GM18867 (cell line): ENCODE results near the gene ERC1.
"Not testable (repeated sequence)": the region's sequence is repeated elsewhere in the genome, so short reads cannot be mapped to it uniquely, and the experiment has no call there.

Experiments used
- ATAC-seq: cut with Tn5 transposase; IDR thresholded peaks from one replicate; pipeline ENCODE4 v1.9.1; 2021; ENCODE audit warnings: mild to moderate bottlenecking, moderate library complexity; ENCODE audit not compliant: unreplicated experiment

ERC1 gene

DNA sequence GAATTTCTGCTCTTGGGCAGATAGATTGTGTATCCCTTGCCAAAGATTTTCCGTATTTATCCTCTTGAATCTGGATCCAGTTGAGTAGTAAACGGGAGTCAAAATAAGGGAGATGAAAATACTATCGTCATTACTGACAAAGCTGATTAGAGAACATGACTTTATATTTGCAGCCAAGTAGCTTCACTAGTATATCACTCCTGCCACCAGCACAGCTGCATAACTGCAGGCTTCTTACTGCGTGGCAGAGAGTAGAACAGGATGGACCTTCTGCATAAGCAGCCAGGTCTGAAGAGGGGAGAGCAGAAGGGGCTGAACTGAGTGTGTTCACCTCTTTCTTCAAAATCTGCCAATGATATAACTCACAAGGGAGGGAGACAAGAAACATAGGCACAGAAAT, 319.6 kb downstream of the ERC1 start:
- ATAC-seq: no peak

DNA sequence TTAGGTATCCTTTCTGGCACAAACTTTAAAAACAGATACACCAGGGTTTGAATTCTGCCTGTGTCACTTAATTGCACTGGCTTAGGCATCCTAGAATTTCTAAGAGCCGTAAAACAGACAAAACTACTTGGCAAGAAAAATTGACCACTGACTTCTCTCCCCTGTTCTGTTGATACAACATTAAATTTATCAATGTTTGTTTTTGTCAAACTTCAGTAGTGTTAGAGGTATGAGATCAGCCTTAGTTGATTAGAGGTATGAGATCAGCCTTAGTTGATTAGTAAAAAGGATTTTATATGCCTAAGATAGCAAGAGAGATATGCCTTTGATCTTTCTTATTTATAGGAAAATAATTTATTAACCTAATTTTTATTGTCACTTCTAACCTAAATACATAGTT, 320.1 kb downstream of the ERC1 start:
- no peak for ATAC-seq

DNA sequence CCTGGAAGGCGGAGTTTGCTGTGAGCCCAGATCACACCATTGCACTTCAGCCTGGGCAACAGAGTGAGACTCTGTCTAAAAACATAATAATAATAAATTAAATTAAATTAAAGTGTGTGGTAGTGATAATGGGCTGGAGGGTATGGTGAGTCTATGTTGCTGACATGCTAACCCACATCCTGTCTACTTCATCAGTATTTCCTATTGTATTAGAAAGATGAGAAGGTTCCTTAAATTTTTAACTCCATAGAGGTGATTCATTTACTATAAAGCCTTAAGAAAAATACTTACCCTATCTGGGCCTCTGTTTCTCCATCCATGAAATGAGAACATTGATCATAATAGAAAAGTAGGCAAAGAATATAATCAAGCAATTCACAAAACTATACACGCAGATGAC, 322.9 kb downstream of the ERC1 start:
- ATAC-seq: no peak

DNA sequence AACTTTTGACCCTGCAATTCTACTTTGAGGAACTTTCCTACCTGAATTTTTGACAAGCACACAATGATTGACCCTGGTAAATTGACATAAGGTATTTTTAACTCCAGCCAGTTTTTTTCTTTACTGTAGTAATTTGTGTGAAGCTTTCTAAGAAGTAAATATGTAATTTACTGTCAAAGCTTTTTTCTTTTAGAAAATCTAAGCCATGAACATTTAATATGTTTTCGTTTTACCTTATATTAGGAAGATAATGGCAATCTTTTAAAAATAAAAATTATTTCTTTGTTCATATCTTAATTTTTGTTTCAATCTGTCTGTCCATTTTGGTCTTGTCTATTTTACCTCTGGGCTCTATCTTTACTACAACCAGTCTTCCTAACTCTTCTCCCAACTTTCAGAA, 323.5 kb downstream of the ERC1 start:
- ATAC-seq: no peak

DNA sequence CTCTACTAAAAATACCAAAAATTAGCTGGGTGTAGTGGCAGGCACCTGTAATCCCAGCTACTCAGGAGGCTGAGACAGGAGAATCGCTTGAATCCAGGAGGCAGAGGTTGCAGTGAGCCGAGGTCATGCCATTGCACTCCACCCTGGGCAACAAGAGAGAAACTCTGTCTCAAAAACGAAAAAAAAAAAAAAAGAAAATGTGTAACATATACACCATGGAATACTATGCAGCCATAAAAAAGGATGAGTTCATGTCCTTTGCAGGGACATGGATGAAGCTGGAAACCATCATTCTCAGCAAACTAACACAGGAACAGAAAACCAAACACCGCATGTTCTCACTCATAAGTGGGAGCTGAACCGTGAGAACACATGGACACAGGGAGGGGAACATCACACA, 326.0 kb downstream of the ERC1 start:
- ATAC-seq: not testable (repeated sequence)

DNA sequence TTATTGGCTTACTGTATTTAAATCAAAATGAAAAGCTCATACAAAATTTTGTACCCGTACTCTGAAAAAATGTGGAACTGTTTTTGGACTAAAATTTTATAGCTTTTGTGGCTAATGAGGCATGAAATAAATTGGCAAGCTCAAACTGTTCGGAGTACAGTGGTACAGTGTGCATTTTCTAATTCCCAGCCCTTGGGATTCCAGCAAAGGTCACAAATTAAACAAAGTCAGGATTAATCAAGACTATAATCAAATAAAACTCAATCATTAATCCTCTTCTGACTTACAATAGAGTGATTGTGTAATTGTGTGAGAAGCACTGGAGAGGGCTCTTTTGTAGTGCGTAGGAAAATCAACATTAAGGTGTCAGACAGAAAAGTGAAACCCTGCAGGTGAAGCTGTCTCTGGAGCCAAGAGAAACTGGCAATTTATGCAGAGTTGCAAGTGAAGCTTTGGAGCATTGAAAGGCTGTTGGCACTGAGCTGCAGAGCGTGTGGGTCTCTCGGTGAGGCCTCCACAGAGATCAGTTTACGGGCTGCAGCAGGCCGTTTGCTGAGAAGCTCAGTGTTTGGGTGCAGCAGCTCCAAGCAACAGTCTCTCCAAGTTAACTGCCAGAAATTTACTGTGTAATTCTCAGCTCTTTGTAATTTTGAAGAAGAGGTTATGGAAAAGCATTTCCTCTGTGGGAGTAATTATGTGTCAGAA, 327.5 kb downstream of the ERC1 start:
- no peak for ATAC-seq

DNA sequence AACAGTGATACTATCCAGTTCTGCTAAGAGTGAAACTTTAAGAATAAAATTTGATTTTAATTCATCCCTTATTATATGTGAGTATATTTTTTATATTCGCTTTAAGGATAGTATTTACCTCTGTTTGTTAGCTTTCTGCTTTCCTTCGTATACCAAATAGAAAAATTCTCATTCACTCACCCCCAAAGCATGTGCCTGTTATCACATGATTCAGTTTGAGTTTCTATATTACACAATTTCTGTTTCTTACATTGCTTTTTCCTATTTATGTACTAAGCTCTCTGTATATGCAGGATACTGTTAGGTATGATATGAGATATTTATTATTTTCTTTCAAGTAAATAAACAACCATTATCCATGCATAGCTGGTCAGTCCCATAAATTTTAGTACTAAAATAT, 328.2 kb downstream of the ERC1 start:
- ATAC-seq: no peak

DNA sequence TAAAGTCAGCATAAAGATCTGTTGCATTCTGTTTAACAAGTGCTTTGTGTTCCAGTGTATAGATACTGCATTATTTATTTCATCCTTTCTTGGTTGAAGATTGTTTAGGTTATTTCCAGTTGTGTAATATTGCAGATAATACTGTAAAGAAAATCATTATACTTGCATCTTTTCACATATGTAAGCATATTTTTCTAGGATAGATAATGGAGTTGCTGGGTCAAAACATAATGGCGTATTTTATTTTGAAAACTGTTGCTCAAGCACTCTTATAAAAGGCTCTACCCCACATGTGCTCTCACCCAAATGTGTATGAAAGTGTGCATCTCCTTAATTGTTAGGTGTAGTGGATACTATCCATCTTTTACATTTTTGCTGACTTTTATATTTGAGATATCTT, 329.0 kb downstream of the ERC1 start:
- ATAC-seq: no peak

DNA sequence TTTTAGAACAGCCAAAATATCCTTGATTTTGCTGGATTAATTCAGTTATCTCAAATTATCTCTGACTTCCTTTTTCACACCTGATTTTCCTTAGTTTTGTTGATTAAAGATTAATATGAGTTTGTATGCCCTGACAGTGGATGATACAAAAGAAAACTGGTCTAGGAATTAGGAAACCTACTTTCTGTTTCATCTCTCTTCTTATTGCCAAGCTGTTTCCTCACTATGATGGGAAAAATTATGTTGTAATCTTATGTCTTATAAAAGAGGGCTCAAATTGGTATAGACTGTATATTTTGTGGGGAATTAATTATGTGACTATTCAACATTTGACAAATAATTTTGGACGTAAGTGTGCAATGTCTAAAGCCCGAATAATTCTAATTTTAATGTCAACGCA, 331.8 kb downstream of the ERC1 start:
- no peak for ATAC-seq

DNA sequence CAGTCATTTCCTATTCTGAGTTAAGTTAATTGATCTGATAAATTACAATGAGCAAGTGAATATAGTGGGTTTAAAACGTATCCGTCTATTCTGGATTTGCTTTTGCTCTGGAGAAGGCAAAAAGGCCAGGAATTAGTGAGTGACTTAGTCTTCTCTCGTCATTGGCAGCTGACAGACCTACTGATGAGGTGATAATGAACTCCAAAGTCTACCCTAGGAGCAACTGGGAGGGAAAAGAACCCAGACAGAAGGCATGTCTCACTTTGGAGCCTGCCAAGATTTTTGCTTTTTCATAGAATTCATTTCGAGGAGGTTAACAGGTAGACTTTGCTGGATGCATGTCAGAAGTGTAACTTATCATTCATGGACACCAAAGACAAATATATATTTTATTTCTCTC, 333.1 kb downstream of the ERC1 start:
- no peak for ATAC-seq

DNA sequence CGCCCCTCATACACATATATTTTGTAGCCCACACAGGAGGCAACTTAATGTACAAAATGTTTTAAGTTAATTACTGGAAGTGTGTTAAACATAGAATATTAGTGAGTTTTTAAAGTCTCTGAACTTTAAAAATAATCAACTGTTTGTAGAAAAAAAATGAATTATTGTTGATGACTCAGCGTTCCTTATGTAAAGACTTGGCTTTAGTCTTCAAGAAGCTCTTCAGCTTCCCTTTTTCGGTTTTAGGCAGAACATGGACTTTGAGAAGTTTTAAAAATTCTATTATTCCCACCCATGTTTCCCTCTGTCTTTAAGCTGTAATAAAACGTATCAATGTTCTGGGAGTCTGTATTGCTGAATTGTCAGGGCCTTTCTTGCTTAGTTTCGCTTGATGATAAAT, 333.9 kb downstream of the ERC1 start:
- no peak for ATAC-seq

DNA sequence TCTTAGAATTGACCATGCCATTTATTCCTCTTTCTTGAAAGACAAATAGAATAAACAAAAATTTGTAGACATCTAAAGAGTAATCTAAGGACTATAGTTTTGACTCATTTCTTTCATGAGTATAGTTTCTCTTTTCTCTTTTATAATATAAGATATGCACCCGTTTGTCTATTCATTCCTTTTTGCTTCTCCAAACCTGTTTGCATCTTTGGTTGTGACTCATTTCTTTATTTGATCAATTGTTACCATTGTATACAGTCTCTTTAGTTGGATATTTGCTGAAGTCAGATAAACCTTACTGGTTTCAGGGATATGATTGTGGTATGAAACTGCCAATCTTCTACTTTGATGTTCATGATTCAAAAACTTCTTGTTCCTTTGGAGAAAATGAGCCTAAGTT, 334.6 kb downstream of the ERC1 start:
- no peak for ATAC-seq

DNA sequence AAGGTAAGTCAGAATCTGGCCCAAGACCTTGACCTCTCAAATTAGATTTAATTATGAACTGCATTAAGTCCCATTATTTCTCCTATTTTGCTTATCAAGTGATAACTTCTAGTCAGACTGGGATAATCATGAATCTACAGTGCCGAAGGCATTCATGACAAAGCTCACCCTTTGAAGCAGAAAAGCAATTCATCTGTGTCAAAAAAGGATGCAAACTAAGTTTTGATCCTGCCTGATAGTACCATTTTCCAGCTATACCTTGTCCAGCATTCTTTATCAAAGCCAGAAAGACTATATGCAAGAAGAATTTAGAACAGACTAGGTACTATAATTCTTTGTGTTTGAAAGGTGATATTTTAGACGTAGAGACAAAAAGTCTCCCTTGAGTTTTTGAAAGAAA, 335.2 kb downstream of the ERC1 start:
- ATAC-seq: no peak

DNA sequence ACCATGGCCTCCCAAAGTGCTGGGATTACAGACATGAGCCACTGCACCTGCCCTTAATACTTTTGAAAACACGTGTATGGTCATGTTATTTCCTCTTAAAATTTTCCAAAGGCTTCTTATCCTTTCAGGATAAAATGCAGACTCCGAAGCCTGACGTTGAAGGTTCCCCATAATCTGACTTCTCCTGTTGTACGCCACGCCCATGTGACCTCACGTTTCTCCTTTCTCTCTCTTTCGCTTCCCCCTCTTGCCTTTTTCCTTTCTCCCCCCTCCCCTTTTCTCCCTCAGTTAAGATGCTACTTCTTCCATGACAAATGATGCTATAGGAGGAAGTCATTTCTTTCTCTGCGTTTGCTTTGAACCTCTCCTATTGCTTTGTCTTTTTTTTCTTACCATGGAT, 337.4 kb downstream of the ERC1 start:
- ATAC-seq: no peak

DNA sequence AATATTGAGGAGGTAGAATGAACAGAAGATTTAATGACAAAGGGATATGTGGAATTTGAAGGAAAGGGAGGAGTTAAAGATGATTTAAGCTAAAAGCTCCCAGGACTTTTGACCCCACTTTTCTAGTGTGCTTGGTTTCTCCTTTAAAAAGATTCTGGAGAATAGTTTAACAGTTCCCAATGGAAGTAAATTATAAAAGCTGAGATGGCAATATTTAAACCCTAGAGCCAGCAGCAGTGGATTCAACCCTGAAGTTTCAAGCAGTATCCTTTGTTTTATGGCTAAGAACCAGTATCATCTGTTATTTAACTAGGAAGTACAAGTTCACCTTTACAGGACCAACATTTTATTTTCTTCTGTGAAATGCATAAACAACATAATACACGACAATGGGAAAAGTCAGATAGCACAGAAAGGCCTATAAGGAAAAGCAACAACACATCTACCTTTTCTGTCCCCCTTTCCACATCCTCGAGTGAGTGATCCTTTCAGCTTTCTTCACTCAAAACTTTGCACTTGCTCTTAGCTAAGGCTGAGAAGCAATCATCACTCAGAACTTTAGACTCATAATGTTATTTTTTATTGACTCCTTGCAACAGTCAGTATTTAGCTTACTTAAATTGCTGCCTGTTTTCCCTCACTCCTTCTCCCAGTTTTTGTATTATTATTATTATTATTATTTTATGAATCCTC, 338.9 kb downstream of the ERC1 start:
- no peak for ATAC-seq

DNA sequence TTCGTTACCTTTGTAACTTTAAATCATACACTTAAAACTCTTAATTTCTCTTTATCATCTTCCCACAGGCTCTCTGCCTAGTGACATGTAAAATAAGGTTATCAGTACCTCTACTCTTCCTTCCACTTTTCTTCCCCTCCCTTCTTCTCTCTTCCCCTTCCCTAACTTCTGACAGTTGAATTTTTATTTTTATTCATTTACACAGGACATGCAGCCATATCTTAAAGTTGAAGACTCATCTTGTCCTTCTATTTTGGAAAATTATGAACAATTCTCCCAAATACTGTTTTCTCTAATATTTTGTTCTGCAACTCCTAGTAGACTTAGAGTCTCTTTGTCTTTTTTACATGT, 339.4 kb downstream of the ERC1 start:
- no peak for ATAC-seq

DNA sequence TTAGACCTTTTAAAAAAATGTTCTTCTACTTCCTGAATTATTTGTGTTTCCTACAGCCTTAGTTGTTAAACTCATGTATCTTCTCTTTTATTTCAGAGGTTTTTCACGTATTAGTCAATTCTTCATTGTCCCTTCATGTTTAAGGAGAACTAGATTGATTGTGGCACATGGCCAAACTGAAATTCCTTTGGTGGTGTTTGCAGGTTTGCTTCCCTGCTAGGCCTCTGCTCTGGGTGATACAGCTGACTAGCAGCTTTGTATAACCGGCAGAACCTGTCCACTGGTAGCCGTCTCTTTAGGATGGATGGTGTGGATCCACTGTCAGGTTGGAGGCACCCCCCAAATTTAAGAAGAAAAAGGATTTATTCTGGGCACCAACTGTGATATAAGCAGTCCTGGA, 341.3 kb downstream of the ERC1 start:
- no peak for ATAC-seq

DNA sequence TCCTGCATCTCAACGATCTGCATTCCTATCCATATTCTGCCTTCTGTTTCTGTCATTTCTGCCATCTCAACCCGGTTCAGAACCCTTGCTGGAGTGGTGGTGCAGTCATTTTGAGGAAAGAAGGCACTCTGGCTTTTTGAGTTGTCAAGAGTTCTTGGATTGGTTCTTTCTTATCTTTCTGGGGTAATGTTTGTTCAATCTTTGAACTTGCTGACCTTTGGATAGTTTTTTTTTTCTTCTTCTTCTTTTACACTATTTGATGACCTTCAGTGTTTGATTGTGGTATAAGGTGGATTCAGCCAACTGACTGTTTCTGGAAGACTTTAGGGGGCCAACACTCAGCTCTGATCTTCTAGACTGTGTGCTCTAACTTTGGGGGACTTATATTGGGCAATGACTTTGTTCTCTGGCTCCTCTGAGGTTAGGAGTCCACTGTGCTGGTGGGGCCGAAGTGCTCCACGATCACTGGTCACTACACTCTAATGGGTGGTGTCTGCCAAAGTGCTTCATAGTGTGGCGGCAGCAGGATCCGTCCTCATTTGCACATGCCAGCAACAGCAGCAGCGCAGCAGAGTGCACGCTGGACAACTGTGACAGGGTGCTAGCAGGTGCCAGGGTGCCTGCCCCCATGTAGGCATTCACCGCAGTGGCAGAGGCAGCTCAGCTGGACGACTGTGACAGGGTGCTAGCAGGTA, 347.6 kb downstream of the ERC1 start:
- ATAC-seq: no peak

DNA sequence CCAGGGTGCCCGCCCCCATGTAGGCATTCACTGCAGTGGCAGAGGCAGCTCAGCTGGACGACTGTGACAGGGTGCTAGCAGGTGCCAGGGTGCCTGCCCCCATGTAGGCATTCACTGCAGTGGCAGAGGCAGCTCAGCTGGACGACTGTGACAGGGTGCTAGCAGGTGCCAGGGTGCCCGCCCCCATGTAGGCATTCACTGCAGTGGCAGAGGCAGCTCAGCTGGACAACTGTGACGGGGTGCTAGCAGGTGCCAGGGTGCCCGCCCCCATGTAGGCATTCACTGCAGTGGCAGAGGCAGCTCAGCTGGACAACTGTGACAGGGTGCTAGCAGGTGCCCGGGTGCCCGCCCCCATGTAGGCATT, 348.1 kb downstream of the ERC1 start:
- ATAC-seq: not testable (repeated sequence)

DNA sequence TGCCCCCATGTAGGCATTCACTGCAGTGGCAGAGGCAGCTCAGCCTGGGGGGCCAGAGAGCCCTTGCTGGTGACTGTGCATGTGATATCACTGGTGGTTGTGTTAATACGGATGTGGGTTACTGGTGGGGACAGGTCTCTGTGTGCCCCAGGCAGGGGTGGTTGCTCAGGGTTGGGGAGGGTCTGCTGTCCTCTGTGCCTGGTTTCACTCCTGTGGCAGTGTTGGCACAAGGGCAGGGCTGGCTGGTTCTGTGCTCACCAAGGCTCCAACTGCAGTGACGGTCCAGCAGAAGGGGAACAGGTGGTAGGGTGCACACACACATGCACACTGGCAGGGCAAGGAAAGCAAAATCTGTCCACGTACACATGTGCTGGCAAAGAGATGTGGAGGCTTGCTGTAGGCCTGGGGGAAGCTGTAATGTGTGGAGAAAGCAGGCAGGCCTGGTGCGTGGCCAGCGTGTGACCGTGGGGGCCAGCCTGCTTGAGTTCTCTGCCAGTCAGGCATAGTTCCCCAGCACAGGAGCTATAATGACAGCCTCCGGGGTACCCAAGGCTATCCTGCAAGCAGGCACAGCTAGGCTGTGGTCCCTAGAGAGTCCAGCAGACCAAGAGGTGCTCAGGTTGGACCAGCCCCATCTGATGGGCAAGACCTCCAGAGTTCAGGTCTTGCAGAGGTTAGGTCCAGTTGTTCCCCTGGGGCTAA, 348.7 kb downstream of the ERC1 start:
- ATAC-seq: no peak

DNA sequence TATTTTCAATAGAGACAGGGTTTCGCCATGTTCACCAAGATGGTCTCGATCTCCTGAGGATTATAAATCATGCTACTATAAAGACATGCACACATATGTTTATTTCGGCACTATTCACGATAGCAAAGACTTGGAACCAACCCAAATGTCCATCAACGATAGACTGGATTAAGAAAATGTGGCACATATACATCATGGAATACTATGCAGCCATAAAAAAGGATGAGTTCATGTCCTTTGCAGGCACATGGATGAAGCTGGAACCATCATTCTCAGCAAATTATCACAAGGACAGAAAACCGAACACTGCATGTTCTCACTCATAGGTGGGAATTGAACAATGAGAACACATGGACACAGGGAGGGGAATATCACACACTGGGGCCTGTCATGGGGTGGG, 350.2 kb downstream of the ERC1 start:
- not testable (repeated sequence) for ATAC-seq

DNA sequence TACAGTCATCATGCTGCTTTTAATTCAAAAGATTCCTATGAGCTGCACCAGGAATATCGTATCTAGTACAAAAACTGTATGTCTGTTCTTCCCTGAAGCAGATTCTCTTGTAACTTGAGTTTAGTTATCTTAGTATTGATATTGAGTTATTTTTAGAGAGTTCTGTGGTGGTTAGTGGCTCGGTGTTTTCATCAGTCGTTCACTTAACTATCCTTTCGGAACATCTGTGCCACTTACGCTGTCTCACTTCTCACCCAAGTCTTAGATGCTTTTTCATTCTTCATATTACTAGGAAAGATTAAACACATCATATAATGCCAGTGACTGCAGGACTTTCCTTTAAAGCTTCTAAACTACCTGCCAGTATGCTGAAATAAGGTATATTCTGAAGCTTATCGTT, 352.4 kb downstream of the ERC1 start:
- no peak for ATAC-seq
